GDM1 (cell line): ENCODE results near the gene ZEB2.

Experiments used
- DNase-seq: peaks from one replicate; lab custom pipeline; 2025; lab: John Stamatoyannopoulos, UW

ZEB2 gene

GRCh38 chr2:144470816-144471215 lies 49.1 kb downstream of the ZEB2 start:
- DNase-seq, result no peak

- DNase-seq, result no peak
Observed at GRCh38 chr2:144470334-144470733, 49.6 kb downstream of the ZEB2 start.

DNA sequence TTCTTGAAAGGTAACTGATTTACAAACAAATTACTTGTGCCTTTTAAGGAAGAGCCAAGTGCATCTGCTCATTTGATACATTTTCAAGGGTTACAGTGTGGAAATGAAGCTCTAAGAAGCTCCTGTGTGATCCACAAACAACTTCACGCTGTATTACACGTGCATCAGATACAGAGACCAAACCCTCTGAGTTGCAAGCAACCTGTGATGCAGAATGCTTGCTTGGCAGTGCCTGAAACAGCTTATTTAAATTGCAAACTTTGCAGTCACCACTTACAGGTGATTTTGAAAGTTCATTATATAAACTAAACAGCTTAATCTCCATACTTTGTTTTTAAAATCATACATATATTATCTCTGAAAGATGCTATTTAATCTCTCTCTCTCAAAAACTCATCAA lies 50.1 kb downstream of the ZEB2 start:
- no peak for DNase-seq

DNA sequence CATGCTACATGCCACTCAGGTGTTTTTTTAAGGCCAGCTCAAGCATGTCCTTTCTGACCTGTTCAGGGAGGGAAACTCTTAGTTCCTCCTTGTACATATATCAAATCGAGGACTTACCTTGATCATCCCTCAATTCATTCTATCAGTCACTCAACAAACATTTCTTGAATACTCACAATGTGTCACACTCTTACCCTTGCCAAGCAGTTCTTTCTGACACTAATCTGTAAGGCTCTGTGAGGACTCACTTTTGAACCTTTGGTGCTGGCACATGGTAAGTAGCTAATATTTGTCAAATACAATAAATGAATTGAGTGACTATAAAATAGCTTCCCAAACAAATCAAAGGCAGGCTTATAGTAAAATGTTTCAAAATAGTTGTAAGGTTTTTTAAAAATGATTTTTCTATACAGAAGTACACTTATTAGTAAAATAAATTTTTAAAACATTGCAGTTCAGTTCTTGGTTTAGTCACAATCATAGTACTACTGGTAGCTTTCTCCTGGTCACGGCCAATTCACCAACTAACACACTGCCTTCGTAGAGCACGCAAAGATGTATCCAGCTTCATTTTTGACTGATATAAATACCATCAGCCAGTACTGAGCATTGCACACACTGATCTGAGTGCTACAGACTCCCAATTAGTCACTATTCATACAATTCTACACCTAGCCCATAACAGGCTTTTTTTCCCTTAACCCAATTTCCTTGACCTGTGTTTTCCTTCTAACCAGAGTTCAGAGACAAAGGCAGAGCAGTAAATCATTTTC lies 50.9 kb downstream of the ZEB2 start:
- no peak for DNase-seq

- no peak for DNase-seq
Observed at GRCh38 chr2:144467502-144468137, 52.3 kb downstream of the ZEB2 start.

DNA sequence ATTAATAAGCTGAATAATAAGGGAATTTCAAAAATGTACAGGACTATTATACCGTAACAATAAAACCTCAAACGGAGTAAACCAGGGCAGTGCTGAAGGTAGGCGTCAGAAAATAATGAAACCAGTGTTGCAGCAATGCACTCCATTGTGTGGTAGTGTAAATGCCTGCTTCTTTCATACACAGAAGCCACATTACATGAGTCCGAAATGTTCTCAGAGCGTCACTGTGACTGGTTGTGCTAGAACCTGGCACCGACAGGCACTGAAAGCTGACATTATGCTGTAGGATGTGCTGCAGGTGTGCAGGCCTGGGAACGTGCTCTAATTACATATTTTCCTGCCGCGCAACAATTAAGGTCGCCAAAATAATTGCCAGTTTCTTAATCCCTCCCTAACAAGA lies 53.3 kb downstream of the ZEB2 start:
- no peak for DNase-seq

- DNase-seq, result no peak
Observed at GRCh38 chr2:144465749-144466148, 54.2 kb downstream of the ZEB2 start.

- no peak for DNase-seq
Observed at GRCh38 chr2:144464730-144465129, 55.2 kb downstream of the ZEB2 start.

GRCh38 chr2:144463266-144463665 lies 56.7 kb downstream of the ZEB2 start:
- no peak for DNase-seq

DNA sequence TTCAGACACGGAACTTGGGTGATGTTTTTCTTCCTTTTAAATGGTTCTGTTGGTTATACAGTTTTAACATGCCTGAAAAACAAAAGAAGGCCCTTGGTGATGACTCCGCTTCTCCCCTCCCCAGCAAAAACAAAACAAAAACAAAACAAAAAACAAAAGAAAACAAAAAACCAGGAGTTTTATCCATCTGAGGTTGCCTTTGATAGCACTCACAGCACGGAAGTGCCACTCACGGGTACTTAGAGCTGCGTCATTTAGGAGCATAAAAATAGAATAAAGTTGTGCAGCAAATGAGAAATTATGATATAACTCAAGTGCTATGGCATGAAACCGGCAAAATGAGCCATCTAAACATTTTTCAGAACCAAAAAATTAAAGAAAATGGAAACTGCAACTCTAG lies 57.7 kb downstream of the ZEB2 start:
- no peak for DNase-seq

DNA sequence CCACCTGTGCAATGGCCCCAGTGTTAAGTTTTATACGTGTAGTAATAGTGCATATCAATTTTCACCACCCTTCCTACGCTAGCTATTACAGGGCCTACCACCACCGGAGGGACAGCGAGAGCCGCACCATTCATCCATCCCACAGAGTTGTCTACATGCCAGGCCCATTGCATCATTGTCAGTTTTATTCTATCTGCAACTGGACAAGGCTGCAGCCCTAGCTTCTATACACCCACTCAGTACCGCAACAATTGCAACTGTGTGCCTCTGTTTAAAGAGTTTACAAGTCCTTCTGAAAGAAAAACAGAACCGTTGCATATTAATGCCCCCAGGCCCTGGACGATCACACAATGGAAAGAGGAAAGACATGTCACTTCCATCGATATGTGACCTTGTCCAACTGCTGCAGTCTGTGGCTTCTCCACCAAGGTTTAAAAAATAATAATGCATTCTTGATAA lies 58.6 kb downstream of the ZEB2 start:
- DNase-seq, result no peak

DNA sequence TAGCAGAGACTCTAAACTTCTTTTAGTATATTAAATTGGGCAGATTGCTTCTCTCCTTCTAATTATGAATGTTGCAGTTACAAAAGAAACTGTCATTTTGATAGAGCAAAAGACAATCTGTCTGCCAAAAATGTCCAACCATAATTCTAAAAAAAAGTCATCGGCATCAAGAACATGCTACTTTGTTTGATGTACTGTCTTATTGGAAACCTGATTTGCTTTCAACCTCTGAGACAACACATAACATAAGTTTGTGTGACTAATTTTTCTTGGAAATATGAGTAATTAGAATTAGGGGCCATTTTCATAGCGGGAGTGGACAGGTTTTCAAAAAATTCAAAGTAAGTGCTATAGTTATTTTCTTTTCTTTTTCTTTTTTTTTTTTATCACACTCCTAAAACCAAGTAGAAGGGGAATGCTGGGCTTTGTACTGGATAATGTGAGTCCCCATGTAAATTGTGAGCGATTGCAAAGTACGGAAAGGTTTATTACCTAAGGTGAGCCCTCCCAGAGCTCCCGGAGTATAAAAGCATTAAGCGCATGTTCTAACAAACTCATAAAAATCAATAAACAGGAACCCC lies 59.1 kb downstream of the ZEB2 start:
- DNase-seq, result no peak

DNA sequence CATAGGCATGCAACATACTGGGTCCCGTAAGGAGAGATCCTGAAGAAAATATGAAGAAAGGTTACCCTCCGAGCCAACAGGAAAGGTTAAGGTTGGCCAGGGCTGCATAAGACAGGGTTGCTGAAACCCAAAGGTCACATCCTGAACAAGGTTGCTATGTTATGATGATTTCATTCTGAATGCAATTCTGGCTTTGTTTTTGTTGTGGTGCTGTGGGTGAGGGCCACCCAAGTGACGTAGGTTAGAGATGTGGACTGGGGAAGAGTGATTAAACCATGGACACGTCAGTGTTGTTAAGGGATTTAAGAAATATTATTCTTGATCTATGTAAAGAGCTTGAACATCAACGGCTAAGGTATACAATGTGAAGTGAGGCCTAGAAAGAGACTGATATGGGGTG lies 60.0 kb downstream of the ZEB2 start:
- no peak for DNase-seq

GRCh38 chr2:144459286-144459685 lies 60.6 kb downstream of the ZEB2 start:
- DNase-seq, result no peak

DNA sequence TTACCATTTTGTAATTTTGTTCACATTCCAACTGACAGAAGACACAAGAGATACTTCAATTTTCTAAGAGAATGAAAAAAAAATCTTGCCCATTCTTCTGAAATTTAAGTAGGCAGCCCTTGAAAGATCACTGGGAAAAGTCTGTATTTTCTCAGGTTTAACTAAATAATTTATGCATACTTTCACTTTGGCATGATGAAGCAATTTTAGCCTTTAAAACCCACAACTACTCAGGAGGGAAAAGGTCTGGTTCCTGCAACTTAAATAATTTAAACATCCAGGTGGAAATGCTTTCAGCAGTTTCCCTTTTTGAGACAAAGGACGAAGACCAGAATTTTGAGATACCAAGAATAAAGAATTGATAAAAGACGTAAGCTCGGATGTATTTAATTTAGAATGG lies 61.4 kb downstream of the ZEB2 start:
- no peak for DNase-seq

- DNase-seq, result no peak
Observed at GRCh38 chr2:144456680-144457079, 63.2 kb downstream of the ZEB2 start.

- DNase-seq, result no peak
Observed at GRCh38 chr2:144455987-144456386, 63.9 kb downstream of the ZEB2 start.

GRCh38 chr2:144454466-144455287 lies 65.2 kb downstream of the ZEB2 start:
- DNase-seq, result no peak

GRCh38 chr2:144453486-144454158 lies 66.3 kb downstream of the ZEB2 start:
- DNase-seq, result no peak

DNA sequence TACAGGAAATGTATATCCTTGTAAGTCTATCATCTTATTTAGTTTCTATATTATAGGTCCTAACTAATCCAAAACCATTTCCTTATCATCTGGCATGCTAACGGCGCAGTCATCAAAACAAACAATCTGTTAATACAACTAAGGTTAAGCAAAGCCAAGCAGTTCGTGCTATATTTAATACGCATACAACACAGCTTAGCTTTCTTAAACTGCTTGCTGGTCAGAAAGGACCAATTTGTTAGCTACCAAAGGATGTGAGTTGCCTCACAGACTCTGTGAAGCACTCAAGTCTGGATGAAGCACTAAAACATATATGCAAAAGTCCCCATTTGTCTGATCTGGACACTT lies 67.0 kb downstream of the ZEB2 start:
- no peak for DNase-seq

GRCh38 chr2:144452169-144452988 lies 67.5 kb downstream of the ZEB2 start:
- DNase-seq, result no peak
